ENCODE results near the gene APCDD1.
"Not testable (repeated sequence)": the region's sequence is repeated elsewhere in the genome, so short reads cannot be mapped to it uniquely, and the experiment has no call there.

The APCDD1 gene

GRCh38 chr18:10461989-10462388 lies 7.6 kb downstream of the APCDD1 start:
- DNase-seq (ENCODE audit: low read depth in 2 of 2, low spot score in 1 of 2): no peak

- no peak for DNase-seq (ENCODE audit: low read depth in 2 of 2, low spot score in 1 of 2)
Observed at GRCh38 chr18:10462597-10462996, 8.2 kb downstream of the APCDD1 start.

GRCh38 chr18:10463096-10463495 lies 8.7 kb downstream of the APCDD1 start:
- DNase-seq (ENCODE audit: low read depth in 2 of 2, low spot score in 1 of 2): no peak

GRCh38 chr18:10463741-10464140 lies 9.3 kb downstream of the APCDD1 start:
- DNase-seq (ENCODE audit: low read depth in 2 of 2, low spot score in 1 of 2): no peak

- DNase-seq (ENCODE audit: low read depth in 2 of 2, low spot score in 1 of 2): not testable (repeated sequence)
Observed at GRCh38 chr18:10464161-10464648, 9.8 kb downstream of the APCDD1 start.

GRCh38 chr18:10465174-10465939 lies 10.9 kb downstream of the APCDD1 start:
- no peak for DNase-seq (ENCODE audit: low read depth in 2 of 2, low spot score in 1 of 2)

GRCh38 chr18:10470429-10470828 lies 16.0 kb downstream of the APCDD1 start:
- no peak for DNase-seq (ENCODE audit: low read depth in 2 of 2, low spot score in 1 of 2)

- no peak for DNase-seq (ENCODE audit: low read depth in 2 of 2, low spot score in 1 of 2)
Observed at GRCh38 chr18:10471574-10471973, 17.1 kb downstream of the APCDD1 start.

GRCh38 chr18:10473132-10473531 lies 18.7 kb downstream of the APCDD1 start:
- no peak for DNase-seq (ENCODE audit: low read depth in 2 of 2, low spot score in 1 of 2)

GRCh38 chr18:10474309-10474708 lies 19.9 kb downstream of the APCDD1 start:
- no peak for DNase-seq (ENCODE audit: low read depth in 2 of 2, low spot score in 1 of 2)

- no peak for DNase-seq (ENCODE audit: low read depth in 2 of 2, low spot score in 1 of 2)
Observed at GRCh38 chr18:10475276-10475653, 20.8 kb downstream of the APCDD1 start.

- DNase-seq (ENCODE audit: low read depth in 2 of 2, low spot score in 1 of 2): no peak
Observed at GRCh38 chr18:10475654-10476291, 21.3 kb downstream of the APCDD1 start.

GRCh38 chr18:10476338-10476791 lies 21.9 kb downstream of the APCDD1 start:
- no peak for DNase-seq (ENCODE audit: low read depth in 2 of 2, low spot score in 1 of 2)

- DNase-seq (ENCODE audit: low read depth in 2 of 2, low spot score in 1 of 2): no peak
Observed at GRCh38 chr18:10477121-10477862, 22.9 kb downstream of the APCDD1 start.

GRCh38 chr18:10477863-10478260 lies 23.4 kb downstream of the APCDD1 start:
- DNase-seq (ENCODE audit: low read depth in 2 of 2, low spot score in 1 of 2): no peak

- DNase-seq (ENCODE audit: low read depth in 2 of 2, low spot score in 1 of 2): no peak
Observed at GRCh38 chr18:10481831-10482230, 27.4 kb downstream of the APCDD1 start.

- no peak for DNase-seq (ENCODE audit: low read depth in 2 of 2, low spot score in 1 of 2)
Observed at GRCh38 chr18:10482363-10482984, 28.0 kb downstream of the APCDD1 start.

- no peak for DNase-seq (ENCODE audit: low read depth in 2 of 2, low spot score in 1 of 2)
Observed at GRCh38 chr18:10482985-10483949, 28.8 kb downstream of the APCDD1 start.

GRCh38 chr18:10485475-10485874 lies 31.0 kb downstream of the APCDD1 start:
- DNase-seq (ENCODE audit: low read depth in 2 of 2, low spot score in 1 of 2): no peak

- no peak for DNase-seq (ENCODE audit: low read depth in 2 of 2, low spot score in 1 of 2)
Observed at GRCh38 chr18:10486362-10486761, 31.9 kb downstream of the APCDD1 start.

All from stimulated activated CD8-positive, alpha-beta memory T cell treated with anti-CD3 and anti-CD28 coated beads, Interleukin-4, amount 100 ng/mL, for 4 hours (primary cell).